SJSA1 (cell line): ENCODE data around the gene NDUFB7. TPM values are rescaled to one million over a fixed set of nuclear protein-coding genes. Genes with fewer than 3 reads are reported as not detected.

ENCODE experiments used
- DNase-seq, 2 experiments: peaks; one replicate each; pipeline ENCODE4 v3.0.0-alpha.2; 2015 to 2020; ENCODE audit warnings: low spot score in 2 of 2, low read depth in 1 of 2
- H3K27ac ChIP-seq: fragments of 250-450 bp; sonication (Bioruptor Pico); 2 replicates; pipeline ENCODE4 v1.5.1; 2020; ENCODE audit warnings: mild to moderate bottlenecking, moderate library complexity
- H3K27me3 ChIP-seq: fragments of 250-450 bp; sonication (Bioruptor Pico); replicated peaks from 2 replicates; pipeline ENCODE4 v1.5.1; 2020; ENCODE audit warnings: mild to moderate bottlenecking, moderate library complexity
- H3K36me3 ChIP-seq: fragments of 250-450 bp; sonication (Bioruptor Pico); 2 replicates; pipeline ENCODE4 v1.5.1; 2020; ENCODE audit warnings: mild to moderate bottlenecking
- H3K4me1 ChIP-seq: fragments of 250-450 bp; sonication (Bioruptor Pico); replicated peaks from 2 replicates; pipeline ENCODE4 v1.6.1; 2021; ENCODE audit warnings: mild to moderate bottlenecking
- H3K4me3 ChIP-seq: fragments of 250-450 bp; sonication (Bioruptor Pico); 2 replicates; pipeline ENCODE4 v1.5.1; 2020; ENCODE audit warnings: mild to moderate bottlenecking
- H3K9me3 ChIP-seq: fragments of 250-450 bp; sonication (Bioruptor Pico); replicated peaks from 2 replicates; pipeline ENCODE4 v1.5.1; 2020; ENCODE audit warnings: mild to moderate bottlenecking
- total RNA-seq: library from RNA; depleted of rRNA; stranded (reverse); fragments of >200 nt; shearing (Covaris generic); gene quantifications from 2 replicates; pipeline ENCODE4 v1.2.3, GENCODE V29; 2014

Gene NDUFB7
- total RNA-seq, 1 experiment from 2014 or later = 363 TPM

- Histone ChIP-seq H3K9me3 (no peaks in the 10 kb centered on the region), H3K4me3 (no peak overlapping the region), H3K4me1 (peaks cover 10% of the 10 kb centered on the region; the same call in 1 of the 2 replicates), H3K27ac (no peak overlapping the region), H3K36me3 (peaks cover 7% of the 10 kb centered on the region), H3K27me3 (no peaks in the 10 kb centered on the region)
- no peak for DNase-seq
Observed at GRCh38 chr19:14533450-14533849, 38.4 kb downstream of the NDUFB7 start.

- Histone ChIP-seq H3K4me3 (peak overlapping the region; percentile 62; the same call in 1 of the 2 replicates), H3K27me3 (no peaks in the 10 kb centered on the region), H3K4me1 (peaks cover 10% of the 10 kb centered on the region; the same call in 1 of the 2 replicates), H3K36me3 (peaks cover 7% of the 10 kb centered on the region), H3K27ac (no peak overlapping the region), H3K9me3 (no peaks in the 10 kb centered on the region)
- no peak for DNase-seq
Observed at GRCh38 chr19:14530506-14530905, 41.4 kb downstream of the NDUFB7 start.

GRCh38 chr19:14530005-14530348 is 41.9 kb downstream of the NDUFB7 start:
- Histone ChIP-seq H3K36me3 (peaks cover 5% of the 10 kb centered on the region), H3K27me3 (no peaks in the 10 kb centered on the region), H3K9me3 (no peaks in the 10 kb centered on the region), H3K27ac (no peak overlapping the region), H3K4me3 (peak overlapping the region; percentile 62), H3K4me1 (peaks cover 10% of the 10 kb centered on the region; the same call in 1 of the 2 replicates)
- no peak for DNase-seq

- Histone ChIP-seq H3K27me3 (no peaks in the 10 kb centered on the region), H3K4me3 (peak within 1 kb of the TSS; percentile 62), H3K27ac (peak within 1 kb of the TSS; percentile 40), H3K4me1 (peaks cover 10% of the 10 kb centered on the region; the same call in 1 of the 2 replicates), H3K9me3 (no peaks in the 10 kb centered on the region), H3K36me3 (no peaks in the 10 kb centered on the region; the same call in 1 of the 2 replicates)
- DNase-seq = peak; percentile 100
Observed at GRCh38 chr19:14529254-14530004, 42.4 kb downstream of the NDUFB7 start, which contains the start of gene TECR. TECR (plus strand) TSS chr19:14529594; CDS start chr19:14529697, 103 bp downstream.

DNA sequence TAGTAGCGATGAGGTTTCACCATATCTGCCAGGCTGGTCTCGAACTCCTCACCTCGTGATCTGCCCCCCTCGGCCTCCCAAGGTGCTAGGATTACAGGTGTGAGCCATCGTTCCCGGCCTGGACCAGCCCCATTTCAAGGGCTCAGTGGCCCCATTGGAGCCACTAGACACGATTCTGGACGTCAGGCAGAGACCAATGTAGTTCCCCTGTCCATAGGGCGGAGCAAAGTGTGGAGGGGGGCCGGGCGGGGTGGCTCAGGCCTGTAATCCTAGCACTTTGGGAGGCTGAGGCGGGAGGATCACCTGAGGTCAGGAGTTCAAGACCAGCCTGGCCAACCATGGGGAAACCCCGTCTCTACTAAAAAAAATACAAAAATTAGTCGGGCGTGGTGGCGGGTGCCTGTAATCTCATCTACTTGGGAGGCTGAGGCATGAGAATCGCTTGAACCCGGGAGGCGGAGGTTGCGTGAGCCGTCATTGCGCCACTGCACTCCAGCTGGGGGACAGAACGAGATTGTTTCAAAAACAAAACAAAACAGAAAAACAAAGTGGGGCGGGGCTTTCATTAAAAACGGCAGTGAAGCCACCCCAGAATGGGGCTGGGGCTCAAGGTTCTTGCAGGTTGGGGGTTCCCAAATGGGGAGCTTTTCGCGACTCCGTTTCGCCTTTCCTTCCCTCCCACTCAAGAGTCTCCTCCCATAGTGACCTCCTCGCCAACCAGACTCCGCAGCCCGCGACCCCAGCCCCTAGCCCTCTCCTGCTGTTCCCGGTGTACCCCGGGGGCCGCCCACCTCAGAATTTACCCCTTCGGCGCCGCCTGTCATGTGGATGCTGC is 43.2 kb downstream of the NDUFB7 start:
- Histone ChIP-seq H3K27ac (peak overlapping the region; percentile 40), H3K9me3 (no peaks in the 10 kb centered on the region), H3K36me3 (no peaks in the 10 kb centered on the region), H3K27me3 (no peaks in the 10 kb centered on the region), H3K4me3 (peak overlapping the region; percentile 62), H3K4me1 (peaks cover 10% of the 10 kb centered on the region; the same call in 1 of the 2 replicates)
- no peak for DNase-seq

- Histone ChIP-seq H3K4me1 (peaks cover 24% of the 10 kb centered on the region), H3K27ac (no peak overlapping the region)
Observed at GRCh38 chr19:14526423-14526822, 45.4 kb downstream of the NDUFB7 start.

DNA sequence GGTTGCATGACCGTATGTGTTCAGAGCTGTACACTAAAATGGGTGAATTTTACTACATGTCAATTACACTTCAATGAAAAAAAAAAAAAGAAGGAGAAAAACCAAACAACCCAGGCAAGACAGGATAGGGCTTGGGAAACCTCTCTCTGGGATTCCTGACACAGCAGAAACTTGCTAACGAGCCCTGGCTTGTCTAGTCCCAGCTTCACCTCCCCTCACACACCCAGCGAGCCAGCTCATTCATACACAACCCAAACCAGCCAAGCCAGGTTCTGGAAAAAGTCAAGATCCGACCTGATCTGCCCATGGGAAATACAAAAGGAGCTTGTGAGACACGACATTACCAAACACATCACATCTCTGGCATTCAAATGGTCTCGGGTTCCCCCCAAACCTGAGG is 46.1 kb downstream of the NDUFB7 start:
- Histone ChIP-seq H3K27me3 (no peaks in the 10 kb centered on the region), H3K36me3 (no peaks in the 10 kb centered on the region), H3K27ac (no peak overlapping the region), H3K4me3 (no peak overlapping the region), H3K4me1 (peaks cover 24% of the 10 kb centered on the region), H3K9me3 (no peaks in the 10 kb centered on the region)
- no peak for DNase-seq

More at GRCh38 chr19:14526423-14526822, 45.4 kb downstream of the NDUFB7 start:
- no peak for DNase-seq
- H3K27me3 ChIP-seq = no peaks in the 10 kb centered on the region
- no peaks in the 10 kb centered on the region for H3K36me3 ChIP-seq
- no peak overlapping the region for H3K4me3 ChIP-seq
- no peaks in the 10 kb centered on the region for H3K9me3 ChIP-seq

GRCh38 chr19:14520543-14520942 is 51.3 kb downstream of the NDUFB7 start:
- Histone ChIP-seq H3K36me3 (peaks cover 26% of the 10 kb centered on the region), H3K27me3 (no peaks in the 10 kb centered on the region), H3K9me3 (no peaks in the 10 kb centered on the region), H3K4me1 (peaks cover 49% of the 10 kb centered on the region), H3K27ac (peak overlapping the region; percentile 85), H3K4me3 (no peak overlapping the region)
- DNase-seq = no peak

DNA sequence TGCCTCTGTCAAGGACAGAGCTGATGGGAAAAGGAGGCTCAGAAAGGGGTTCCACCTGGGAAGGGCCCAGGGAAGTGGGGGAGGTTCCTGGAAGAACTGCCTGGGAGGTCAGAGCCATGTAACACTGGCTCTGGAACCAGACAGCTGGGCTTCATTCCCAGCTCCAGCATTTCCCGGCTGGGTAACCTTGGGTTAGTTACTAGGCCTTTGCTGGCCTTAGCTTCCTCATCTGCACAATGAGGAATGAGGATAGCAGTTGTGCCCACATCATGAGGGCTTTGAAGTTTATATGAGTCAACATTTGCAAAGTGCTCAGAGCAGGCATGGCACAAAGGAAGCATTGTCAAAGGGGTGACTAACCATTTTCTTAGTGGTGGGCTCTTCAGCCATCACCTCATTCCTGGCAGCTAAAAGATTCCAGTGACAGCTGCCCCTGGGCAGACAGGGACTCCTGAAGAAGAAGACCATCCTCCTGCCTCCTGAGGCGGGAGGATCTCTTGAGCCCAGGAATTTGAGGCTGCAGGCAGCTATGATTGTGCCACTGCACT is 51.9 kb downstream of the NDUFB7 start:
- Histone ChIP-seq H3K9me3 (no peaks in the 10 kb centered on the region), H3K4me3 (no peak overlapping the region), H3K36me3 (peaks cover 33% of the 10 kb centered on the region), H3K27me3 (no peaks in the 10 kb centered on the region), H3K4me1 (peaks cover 49% of the 10 kb centered on the region), H3K27ac (peak overlapping the region; percentile 85)
- peak; percentile 88 to 89 for DNase-seq

- Histone ChIP-seq H3K27ac (peak overlapping the region; percentile 85), H3K9me3 (no peaks in the 10 kb centered on the region), H3K27me3 (no peaks in the 10 kb centered on the region), H3K4me3 (no peak overlapping the region), H3K4me1 (peaks cover 49% of the 10 kb centered on the region), H3K36me3 (peaks cover 38% of the 10 kb centered on the region)
- no peak for DNase-seq
Observed at GRCh38 chr19:14519245-14519859, 52.5 kb downstream of the NDUFB7 start.

- Histone ChIP-seq H3K27me3 (no peaks in the 10 kb centered on the region), H3K27ac (peak within 1 kb of the TSS; percentile 92), H3K9me3 (no peaks in the 10 kb centered on the region), H3K4me1 (peaks cover 49% of the 10 kb centered on the region), H3K36me3 (peaks cover 51% of the 10 kb centered on the region), H3K4me3 (peak within 1 kb of the TSS; percentile 97)
- DNase-seq = peak; percentile 68 to 90
Observed at GRCh38 chr19:14517840-14518505, 53.9 kb downstream of the NDUFB7 start, which contains the start of gene DNAJB1. DNAJB1 (minus strand) TSS chr19:14518397; CDS start chr19:14518349, 48 bp downstream.

GRCh38 chr19:14517446-14517839 is 54.4 kb downstream of the NDUFB7 start:
- H3K4me1 ChIP-seq = peaks cover 44% of the 10 kb centered on the region
- H3K27me3 ChIP-seq = no peaks in the 10 kb centered on the region
- DNase-seq = no peak
- H3K4me3 ChIP-seq = peak overlapping the region; percentile 97
- no peaks in the 10 kb centered on the region for H3K9me3 ChIP-seq
- H3K27ac ChIP-seq = peak overlapping the region; percentile 92
- H3K36me3 ChIP-seq = peaks cover 51% of the 10 kb centered on the region
